Uterus (tissue), 2 donors: ENCODE data around the gene TMEM245.

Source experiments
- POLR2A ChIP-seq, 2 donors: fragments of 450-650 bp; IDR thresholded peaks; one replicate each; pipeline ENCODE4 v1.6.1; 2016; ENCODE audit warnings: antibody characterized with exemption in 2 of 2, mild to moderate bottlenecking in 1 of 2, moderate library complexity in 1 of 2
- TF ChIP-seq, protein P1 (sequence below), 4 experiments: fragments of 200-600 bp in 2 of 4; fragments of 450-650 bp in 2 of 4; sonication (generic) in 2 of 4; IDR thresholded peaks; one replicate each; pipeline ENCODE4 v1.5.1; 2016 to 2019; ENCODE audit warnings: antibody characterized with exemption in 4 of 4, mild to moderate bottlenecking in 2 of 4, moderate library complexity in 1 of 4

DNA sequence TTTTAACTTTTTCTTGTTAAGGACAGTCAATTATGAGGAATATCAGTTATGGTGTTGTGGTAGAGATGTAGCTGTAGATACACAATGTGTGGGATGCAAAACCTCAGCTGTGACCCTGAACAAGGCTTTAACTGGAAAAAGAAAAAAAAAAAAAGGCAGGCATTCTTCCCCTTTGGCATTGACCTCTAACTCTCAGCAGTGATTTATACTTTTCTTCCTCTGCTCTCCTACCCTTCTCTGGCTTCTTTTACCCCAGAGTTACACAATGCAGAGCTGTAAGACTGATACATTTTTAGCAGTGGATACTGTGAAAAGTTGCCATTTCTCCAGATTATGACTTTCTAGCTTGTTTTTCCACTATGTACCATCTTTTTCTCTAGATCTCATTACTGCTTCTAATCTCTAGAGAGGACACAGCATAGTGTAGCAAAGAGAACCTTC, 108.5 kb downstream of the TMEM245 start:
- TF ChIP-seq, protein P1, sequence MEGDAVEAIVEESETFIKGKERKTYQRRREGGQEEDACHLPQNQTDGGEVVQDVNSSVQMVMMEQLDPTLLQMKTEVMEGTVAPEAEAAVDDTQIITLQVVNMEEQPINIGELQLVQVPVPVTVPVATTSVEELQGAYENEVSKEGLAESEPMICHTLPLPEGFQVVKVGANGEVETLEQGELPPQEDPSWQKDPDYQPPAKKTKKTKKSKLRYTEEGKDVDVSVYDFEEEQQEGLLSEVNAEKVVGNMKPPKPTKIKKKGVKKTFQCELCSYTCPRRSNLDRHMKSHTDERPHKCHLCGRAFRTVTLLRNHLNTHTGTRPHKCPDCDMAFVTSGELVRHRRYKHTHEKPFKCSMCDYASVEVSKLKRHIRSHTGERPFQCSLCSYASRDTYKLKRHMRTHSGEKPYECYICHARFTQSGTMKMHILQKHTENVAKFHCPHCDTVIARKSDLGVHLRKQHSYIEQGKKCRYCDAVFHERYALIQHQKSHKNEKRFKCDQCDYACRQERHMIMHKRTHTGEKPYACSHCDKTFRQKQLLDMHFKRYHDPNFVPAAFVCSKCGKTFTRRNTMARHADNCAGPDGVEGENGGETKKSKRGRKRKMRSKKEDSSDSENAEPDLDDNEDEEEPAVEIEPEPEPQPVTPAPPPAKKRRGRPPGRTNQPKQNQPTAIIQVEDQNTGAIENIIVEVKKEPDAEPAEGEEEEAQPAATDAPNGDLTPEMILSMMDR (IDR thresholded peaks at IDR 0.05): no peak
- no peak for TF ChIP-seq POLR2A (IDR thresholded peaks at IDR 0.05)
